ENCODE measurements around the gene BEND6.
"Not testable (repeated sequence)": the region's sequence is repeated elsewhere in the genome, so short reads cannot be mapped to it uniquely, and the experiment has no call there.

Gene BEND6

DNA sequence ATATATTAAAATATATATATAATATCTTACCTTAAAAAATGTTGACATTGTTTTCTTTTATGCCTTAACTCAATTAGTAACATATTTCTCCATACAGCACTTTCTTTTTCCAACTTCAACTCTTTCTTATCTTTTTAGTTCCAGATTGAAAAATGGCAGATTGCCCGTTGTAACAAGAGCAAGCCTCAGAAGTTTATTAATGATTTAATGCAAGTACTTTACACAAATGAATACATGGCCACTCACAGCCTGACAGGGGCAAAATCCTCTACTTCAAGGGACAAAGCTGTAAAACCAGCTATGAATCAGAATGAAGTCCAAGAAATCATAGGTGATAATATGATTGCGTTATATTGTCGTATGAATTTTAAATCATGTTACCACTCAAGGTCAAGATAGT is 62.2 kb downstream of the BEND6 start:
- no peak for TF ChIP-seq ZNF274 (IDR thresholded peaks at IDR 0.05; ENCODE audit: low read depth, low read length)

DNA sequence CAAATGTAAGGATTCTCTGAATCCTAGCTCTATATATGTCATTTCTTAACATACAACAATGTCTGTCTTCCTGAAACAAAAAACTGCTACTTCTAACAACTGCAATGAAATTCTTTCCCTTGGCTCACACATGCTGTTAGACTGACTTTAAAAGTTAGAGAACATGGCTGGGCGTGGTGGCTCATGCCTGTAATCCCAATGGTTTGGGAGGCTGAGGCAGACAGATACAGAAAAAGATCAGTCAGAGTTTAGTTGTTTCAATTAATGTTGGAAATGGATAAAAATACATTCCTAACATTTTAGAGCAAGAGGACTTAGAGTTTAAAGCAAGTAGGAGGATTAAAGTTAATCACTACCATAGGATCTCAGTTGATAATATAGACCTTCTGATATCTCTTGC is 62.9 kb downstream of the BEND6 start:
- no peak for TF ChIP-seq ZNF274 (IDR thresholded peaks at IDR 0.05; ENCODE audit: low read depth, low read length)
- H3K4me3 ChIP-seq (ENCODE audit: low read length) = no peak overlapping the region

More for the DNA sequence above, 62.2 kb downstream of the BEND6 start:
- no peak overlapping the region for H3K4me3 ChIP-seq (ENCODE audit: low read length)

DNA sequence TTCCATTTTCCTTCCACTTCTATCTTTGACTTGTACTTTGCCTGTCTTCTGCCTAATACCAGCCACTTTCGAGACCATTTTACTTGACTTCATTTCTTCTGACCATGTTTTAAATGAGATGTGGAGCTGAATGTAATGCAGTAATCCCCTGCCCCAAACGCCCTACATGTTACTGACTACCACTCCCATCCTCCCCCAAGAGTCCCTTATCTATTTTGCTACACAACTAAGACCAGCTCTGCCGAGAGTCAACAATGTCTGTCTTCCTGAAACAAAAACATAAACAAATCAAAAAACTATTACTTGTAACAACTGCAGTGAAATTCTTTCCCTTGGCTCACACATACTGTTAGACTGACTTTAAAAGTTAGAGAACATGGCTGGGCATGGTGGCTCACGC is 64.5 kb downstream of the BEND6 start:
- no peak for TF ChIP-seq ZNF274 (IDR thresholded peaks at IDR 0.05; ENCODE audit: low read depth, low read length)
- H3K4me3 ChIP-seq (ENCODE audit: low read length) = no peak overlapping the region

DNA sequence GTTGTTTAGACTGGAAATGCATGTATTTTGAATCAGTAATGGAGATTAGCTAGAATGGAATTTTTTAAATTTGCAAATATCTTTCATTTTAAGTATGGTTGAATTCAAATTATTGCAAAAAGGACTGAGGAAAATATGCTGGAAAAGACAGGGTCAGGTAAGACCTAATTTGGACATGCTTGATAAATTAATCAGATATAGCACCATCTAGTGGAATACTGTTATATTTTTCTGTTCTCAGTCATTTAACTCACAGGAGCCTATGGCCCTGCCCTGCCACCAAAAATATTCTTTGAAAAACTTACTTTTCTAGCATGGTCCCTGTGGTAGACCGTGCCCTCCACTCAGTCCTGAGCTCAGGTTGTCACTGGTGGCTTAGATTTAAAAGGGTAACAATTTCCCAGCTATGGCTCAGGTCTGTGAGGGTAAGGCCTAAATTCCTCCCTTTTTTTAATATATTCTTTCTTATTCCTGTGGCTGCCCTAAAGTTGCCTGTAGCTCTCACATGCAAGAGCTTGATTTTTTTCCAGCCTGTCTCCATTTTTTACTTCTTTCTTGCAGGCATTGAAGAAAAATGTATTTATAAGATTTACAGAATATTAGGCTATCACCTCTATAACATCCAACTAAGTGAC is 66.3 kb downstream of the BEND6 start:
- no peak overlapping the region for H3K4me3 ChIP-seq (ENCODE audit: low read length)
- TF ChIP-seq ZNF274 (IDR thresholded peaks at IDR 0.05; ENCODE audit: low read depth, low read length) = no peak

DNA sequence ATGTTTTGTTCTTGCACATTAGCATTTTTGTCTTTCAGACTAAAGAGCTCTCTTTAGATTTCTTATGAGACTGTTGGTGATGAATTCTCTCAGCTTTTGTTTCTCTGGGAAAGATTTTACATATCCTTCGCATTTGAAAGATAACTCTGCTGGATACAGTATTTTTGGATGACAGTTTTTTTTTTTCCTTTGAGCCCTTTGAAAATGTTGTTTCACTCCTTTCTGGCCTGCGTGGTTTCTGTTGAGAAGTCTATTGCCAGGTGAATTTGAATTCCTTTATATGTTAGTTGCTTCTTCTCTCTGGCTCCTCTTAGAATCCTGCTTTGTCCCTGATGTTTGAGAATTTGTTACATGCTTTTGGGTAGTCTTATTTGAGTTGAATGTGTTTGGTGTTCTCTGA is 69.4 kb downstream of the BEND6 start:
- no peak overlapping the region for H3K4me3 ChIP-seq (ENCODE audit: low read length)
- no peak for TF ChIP-seq ZNF274 (IDR thresholded peaks at IDR 0.05; ENCODE audit: low read depth, low read length)

DNA sequence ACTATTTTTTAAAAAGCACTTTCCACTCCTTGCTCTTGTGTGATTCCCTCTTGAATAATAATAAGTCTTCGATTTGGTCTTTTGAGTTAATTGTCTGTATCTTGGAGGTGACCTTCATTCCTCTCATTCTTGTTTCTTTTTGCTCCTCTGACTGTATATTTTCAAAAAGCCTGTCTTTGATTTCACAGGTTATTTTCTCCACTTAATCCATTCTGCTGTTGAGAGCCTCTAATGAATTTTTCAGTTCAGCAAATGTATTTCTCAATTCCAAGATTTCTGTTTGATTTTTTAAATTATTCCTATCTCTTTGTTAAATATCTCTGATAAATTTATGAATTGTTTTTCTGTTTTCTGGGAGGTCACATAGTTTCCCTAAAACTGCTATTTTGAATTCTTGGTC is 69.9 kb downstream of the BEND6 start:
- TF ChIP-seq ZNF274 (IDR thresholded peaks at IDR 0.05; ENCODE audit: low read depth, low read length) = no peak
- H3K4me3 ChIP-seq (ENCODE audit: low read length) = no peak overlapping the region

DNA sequence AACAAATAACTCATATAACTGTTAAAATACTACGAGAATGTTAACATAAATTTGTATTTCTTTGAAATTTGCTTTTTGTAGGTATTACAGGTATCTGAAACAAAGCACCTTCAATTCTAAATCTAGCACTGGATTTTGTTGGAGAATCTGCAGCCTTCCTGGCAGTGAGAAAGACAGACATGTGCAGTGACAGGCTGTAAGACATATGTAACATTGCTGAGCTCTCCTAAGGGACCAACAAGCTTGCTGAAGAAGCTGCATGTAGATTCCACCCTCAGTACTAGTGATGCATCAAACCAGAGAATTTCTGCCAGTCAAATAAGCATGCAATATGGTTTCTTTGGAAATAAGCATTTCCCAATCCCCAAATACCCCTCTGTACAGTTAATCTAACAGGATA is 71.1 kb downstream of the BEND6 start:
- no peak for TF ChIP-seq ZNF274 (IDR thresholded peaks at IDR 0.05; ENCODE audit: low read depth, low read length)

DNA sequence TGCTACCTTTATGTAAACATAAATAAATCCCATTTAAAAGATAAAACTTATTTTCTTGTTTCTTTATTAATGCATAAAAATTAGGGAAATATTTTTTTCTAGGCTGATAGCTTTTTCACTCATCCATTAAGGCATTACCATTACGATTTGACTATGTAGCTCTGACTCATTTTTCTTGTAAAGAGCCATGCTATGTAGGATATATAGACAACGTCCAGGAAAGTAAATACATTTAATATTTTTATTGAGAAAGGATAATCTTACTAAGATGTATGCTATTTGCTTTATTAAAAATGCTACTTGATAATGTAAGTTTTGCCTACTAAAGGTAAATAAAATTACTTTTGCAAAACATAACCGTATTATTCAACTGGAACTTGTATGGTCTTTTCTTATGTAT is 72.4 kb downstream of the BEND6 start:
- H3K4me3 ChIP-seq (ENCODE audit: low read length) = no peak overlapping the region
- no peak for TF ChIP-seq ZNF274 (IDR thresholded peaks at IDR 0.05; ENCODE audit: low read depth, low read length)

More for the DNA sequence above, 71.1 kb downstream of the BEND6 start:
- no peak overlapping the region for H3K4me3 ChIP-seq (ENCODE audit: low read length)

DNA sequence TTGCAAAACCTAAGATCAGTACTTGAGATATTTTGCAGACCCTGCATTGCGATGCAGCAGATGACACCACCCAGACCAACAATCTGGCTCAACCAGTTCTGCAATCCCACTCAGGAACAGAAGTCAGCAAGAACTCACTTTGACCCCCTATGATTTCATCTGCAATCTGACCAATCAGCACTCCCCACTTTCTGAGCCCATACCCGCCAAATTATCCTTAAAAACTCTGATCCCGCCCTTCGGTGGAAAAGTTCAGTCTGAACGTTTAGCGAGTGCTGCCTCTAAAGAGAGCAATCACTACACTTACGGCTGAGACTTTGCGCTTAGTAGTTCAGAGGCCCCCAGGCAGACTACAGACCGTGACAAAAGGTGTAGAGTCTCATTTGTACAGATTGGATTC is 74.3 kb downstream of the BEND6 start:
- no peak overlapping the region for H3K4me3 ChIP-seq (ENCODE audit: low read length)
- TF ChIP-seq ZNF274 (IDR thresholded peaks at IDR 0.05; ENCODE audit: low read depth, low read length) = no peak

DNA sequence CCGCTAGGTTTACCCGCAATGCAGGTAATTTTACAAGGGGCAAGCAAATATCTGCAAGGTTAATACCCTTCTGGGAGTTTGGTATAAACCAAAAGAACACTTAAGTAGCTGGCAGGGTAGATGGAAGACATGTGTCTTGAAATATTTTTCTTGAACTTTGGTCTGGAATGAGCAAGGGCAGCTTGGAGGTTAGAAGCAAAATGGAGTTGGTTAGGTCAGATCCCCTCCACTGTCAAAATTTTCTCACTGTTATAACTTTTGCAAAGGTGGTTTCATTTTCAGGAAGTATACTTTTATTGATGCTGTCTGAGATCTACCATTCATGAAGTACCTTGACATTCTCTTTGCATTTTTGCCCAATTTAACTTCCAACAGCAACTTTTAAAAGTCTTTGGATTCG is 78.3 kb downstream of the BEND6 start:
- H3K4me3 ChIP-seq (ENCODE audit: low read length) = no peak overlapping the region
- no peak for TF ChIP-seq ZNF274 (IDR thresholded peaks at IDR 0.05; ENCODE audit: low read depth, low read length)

DNA sequence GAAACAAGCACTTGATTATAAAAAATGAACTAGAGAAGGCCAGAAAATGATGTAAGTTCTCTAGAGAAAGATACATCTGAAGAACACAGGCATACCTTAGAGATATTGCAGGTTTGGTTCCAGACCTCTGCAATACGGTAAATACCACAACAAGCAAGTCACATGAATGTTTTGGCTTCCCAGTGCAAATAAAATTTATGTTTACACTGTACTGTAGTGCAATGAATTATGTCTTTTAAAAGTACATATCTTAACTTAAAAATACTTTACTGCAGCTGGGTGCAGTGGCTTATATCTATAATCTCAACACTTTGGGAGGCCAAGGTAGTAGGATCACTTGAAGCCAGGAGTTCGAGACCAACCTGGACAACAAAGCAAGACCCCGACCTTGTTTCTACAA is 80.6 kb downstream of the BEND6 start:
- no peak for TF ChIP-seq ZNF274 (IDR thresholded peaks at IDR 0.05; ENCODE audit: low read depth, low read length)
- H3K4me3 ChIP-seq (ENCODE audit: low read length) = no peak overlapping the region

DNA sequence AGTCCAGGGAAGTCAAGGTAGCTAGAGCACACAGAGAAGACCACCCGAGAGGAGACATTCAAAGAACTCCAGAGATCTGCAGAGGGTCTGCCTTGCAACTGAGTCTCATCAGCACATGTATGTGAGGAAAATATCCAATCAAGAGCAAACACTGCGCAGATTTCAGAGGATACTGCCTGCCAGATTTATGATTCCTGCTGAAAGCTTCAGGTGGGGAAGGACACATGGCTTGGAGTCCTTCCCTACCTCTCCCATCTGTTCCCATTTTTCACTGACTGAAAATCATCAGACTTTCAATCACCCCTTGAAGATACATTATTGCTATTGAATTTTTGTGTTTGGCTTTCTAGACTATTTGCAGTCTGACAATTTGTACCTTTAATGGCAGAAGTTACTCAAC is 84.0 kb downstream of the BEND6 start:
- no peak for TF ChIP-seq ZNF274 (IDR thresholded peaks at IDR 0.05; ENCODE audit: low read depth, low read length)
- H3K4me3 ChIP-seq (ENCODE audit: low read length) = no peak overlapping the region

DNA sequence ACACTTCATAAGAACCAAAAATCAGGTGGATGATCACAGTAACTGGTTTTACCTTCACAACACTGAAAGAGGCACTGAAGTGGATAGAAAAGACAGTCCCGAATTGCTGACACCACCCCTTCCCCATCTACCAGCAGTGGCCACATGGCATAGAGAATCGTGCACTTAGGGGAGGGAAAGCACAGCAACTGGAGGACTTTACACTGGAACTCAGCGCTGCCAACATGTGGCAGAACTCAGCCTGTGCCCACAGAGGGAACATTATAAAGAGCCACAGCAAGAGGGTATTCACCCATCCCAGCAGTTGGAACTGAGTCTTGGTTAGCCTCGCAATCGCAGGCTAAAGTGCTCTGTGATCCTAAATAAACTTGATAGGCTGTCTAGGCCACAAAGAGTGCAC is 85.1 kb downstream of the BEND6 start:
- no peak for TF ChIP-seq ZNF274 (IDR thresholded peaks at IDR 0.05; ENCODE audit: low read depth, low read length)
- no peak overlapping the region for H3K4me3 ChIP-seq (ENCODE audit: low read length)

DNA sequence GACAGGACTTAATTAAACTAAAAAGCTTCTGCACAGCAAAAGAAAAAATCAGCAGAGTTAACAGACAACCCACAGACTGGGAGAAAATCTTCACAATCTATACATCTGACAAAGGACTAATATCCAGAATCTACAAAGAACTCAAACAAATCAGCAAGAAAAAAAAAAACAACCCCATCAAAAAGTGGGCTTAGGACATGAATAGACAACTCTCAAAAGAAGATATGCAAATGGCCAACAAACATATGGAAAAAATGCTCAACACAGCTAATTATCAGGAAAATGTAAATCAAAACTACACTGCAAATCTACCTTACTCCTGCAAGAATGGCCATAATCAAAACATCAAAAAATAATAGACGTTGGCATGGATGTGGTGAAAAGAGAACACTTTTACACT is 89.2 kb downstream of the BEND6 start:
- not testable (repeated sequence) for H3K4me3 ChIP-seq (ENCODE audit: low read length)

DNA sequence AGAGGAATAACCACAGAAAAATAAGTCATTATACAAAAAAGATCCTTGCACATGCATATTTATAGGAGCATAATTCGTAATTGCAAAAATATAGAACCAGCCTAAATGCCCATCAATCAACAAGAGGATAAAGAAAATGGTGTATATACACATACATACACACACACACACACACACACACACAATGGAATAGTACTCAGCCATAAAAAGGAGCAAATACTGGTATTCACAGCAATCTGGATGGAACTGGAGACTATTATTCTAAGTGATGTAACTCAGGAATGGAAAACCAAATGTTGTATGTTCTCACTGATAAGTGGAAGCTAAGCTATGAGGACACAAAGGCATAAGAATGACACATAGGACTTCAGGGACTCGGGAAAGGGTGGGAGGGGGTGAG is 89.7 kb downstream of the BEND6 start:
- no peak overlapping the region for H3K4me3 ChIP-seq (ENCODE audit: low read length)
- no peak for TF ChIP-seq ZNF274 (IDR thresholded peaks at IDR 0.05; ENCODE audit: low read depth, low read length)

DNA sequence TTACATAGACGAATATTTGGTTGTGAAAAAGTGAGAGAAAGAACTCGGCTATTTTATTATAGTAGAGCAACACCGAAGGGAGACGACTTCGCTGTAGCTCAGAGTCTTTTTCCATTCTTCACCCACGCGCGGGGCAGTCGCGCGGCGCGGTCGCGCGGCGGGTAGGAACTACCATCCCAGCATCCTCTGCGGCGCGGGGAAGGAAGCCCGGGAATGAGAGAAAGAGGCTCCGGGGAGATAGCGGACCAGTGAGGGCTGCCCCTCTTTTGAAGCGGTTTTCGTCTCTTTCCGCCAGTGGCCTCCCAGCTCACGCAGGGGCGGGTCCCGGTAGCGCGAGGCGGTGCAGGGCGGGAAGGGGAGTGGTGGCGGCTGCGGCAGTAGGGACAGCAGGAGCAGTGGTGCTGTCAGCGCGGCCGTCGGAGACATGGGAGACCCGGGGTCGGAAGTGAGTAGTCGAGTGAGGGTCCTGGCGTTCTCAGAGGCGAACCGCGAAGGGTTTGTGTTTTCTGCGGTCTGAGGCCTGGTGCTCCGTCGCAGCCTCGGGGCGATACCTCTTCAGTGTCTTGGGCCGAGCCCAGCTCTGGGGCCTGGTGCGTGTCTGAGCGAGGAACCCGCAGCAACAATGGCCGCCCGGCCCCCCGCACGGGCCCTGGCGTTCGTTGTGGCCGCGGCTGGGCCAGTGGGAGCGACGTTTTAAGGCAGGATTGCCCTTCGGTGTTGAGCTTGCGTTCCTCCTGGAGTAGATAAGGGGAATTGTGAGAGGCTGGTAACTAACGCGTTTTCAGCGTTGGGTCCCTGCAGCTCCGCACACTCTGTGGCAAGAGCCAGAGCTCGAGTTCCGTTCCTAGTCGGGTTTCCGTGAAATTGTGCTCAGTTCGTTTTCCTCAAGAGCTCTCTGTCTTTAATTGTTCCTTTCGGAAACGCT is 91.7 kb downstream of the BEND6 start, which contains the start of gene KIAA1586:
Gene KIAA1586, plus strand, starts transcription at position 362 of the 925 bp plus-strand sequence. Its CDS starts 63 bp downstream, at position 425.
- peak within 1 kb of the TSS; percentile 79 for H3K4me3 ChIP-seq (ENCODE audit: low read length)

DNA sequence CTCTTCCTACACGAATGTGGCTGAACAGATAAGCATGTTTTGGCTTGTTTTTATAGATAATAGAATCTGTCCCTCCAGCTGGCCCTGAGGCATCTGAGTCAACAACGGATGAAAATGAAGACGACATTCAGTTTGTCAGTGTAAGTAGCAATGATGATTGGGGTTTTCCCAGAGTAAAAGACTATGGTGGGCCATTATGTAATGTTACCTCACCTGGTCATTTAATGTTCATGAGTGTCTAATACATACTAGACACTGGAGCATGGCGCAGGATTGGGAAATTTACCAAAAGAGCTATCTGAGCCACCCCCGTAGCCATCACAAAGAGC is 92.3 kb downstream of the BEND6 start:
- H3K4me3 ChIP-seq (ENCODE audit: low read length) = not testable (repeated sequence)

DNA sequence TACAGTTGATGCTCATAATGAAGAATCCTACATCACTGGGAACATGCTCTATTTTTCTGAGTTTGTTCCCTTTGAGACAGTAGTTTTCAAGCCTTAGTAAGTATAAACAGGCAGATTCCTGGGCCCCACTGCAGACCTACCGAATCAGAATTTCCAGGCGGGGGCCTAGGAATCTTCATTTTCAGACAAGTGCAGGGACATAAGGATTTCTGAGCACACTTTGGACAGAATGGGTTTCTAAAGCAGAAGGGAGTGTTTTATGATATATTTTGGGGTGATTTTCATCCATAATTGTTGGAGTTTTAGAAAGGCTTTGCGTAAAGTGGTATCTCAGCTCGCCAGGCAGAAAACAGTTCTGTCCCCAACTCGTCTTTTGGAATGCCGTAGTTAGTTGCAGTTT is 93.0 kb downstream of the BEND6 start:
- peak overlapping the region; percentile 66 for H3K4me3 ChIP-seq (ENCODE audit: low read length)

Data from GM08714 (cell line).